Activated CD8-positive, alpha-beta memory T cell treated with anti-CD3 and anti-CD28 coated beads for 4 hours (primary cell): ENCODE measurements around the gene EHD1.
A peak's percentile ranks its signal among the peaks of the same experiment; 100 is the strongest.
"Not testable (repeated sequence)": the region's sequence is repeated elsewhere in the genome, so short reads cannot be mapped to it uniquely, and the experiment has no call there.

Source experiments
- DNase-seq, 2 donors: peaks; one replicate each; pipeline ENCODE4 v3.0.0-alpha.2; 2020; ENCODE audit warnings: low read depth in 2 of 2

EHD1 gene

GRCh38 chr11:64856382-64857227 is 21.8 kb downstream of the EHD1 start:
- no peak for DNase-seq

- DNase-seq, result no peak
Observed at GRCh38 chr11:64855596-64856304, 22.7 kb downstream of the EHD1 start.

DNA sequence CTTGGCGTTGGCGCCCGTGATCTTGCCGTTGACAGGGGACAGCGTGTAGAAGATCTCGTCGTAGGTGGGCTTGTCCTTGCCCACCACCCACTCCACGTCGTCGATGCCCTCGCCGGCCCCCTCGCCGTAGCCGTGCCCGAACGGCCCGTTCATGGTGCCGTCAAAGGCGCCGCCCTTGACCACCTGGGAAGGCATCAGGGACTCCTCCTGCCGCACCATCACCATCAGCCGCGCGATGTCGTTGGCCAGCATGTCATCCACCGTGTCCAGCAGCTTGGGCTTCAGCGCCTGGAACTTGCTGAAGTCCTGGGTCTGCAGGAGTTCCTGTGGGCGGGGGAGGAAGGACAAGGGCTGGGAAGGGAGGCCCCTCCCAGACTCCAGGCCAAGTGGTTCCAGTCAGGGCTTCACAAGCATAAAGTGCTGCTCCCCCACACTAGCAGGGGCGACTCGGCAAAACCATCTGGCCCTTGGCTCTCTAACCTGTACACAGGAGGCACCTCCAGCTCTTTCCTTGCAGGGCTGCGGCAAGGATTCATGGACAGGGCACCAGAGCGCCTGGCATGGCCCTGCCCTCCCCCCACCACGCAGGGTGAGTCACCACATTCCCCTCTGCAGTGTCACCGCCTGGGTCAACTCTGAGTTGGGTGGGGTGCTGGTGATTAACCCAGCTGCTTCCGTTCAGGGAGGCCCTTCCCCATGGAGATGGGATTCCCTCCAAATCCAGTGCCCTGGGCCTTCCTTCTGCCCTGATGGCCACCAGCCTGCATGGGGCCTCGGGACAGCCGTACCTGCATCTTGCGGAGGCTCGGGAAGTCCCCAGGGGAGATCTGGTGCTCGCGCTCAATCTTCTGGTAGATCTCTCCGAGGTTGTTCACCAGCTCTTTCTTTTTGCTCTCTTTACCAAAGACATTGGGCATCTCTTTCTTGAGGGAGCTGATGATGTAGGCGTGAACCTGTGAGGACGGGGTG is 23.6 kb downstream of the EHD1 start:
- no peak for DNase-seq

- no peak for DNase-seq
Observed at GRCh38 chr11:64854157-64854533, 24.3 kb downstream of the EHD1 start.

DNA sequence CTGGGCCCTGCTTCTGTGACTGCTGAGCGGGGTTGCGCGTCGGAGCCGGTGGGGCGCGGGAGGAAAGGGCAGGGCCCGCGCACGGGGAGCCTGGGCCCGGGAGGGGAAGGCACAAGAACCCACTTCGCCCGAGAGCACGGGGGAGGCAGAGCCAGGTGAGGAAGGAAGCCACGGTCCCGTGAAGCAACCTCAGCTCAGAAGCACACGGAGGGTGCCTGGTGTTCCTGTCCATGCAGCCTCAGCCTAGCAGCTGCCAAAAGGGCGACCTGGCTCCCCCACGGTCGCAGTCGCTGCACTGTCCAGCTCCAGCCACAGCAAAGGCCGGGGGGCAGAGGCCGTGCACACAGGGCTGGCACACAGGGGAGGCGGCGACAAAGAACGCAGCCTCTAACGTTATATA is 24.7 kb downstream of the EHD1 start:
- no peak for DNase-seq

GRCh38 chr11:64852804-64853509 is 25.5 kb downstream of the EHD1 start:
- DNase-seq, result no peak

DNA sequence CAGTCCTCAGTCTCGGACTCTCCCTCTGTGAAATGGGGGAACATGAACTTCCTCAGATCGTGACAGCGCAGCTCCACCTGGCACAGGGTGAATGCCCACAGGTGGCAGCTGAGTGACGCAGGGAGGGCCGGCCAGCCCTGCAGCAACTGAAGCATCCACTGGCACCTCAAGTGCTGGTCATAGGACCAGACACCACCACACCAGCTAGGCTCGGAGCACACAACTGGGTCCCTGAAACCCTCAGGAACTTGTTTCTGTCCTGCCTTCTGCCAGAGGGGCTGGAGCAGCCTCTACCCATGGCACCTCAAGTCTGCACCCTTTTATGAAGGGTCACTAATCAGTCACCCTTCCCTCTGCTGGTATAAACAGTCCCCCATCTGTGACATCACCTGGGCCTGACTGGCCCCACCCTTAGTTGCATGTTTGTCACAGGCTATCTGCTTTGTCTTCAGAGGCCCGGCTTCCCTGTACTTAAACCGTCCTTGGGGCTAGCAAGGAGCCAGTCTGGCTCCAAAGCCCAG is 26.5 kb downstream of the EHD1 start:
- no peak for DNase-seq

DNA sequence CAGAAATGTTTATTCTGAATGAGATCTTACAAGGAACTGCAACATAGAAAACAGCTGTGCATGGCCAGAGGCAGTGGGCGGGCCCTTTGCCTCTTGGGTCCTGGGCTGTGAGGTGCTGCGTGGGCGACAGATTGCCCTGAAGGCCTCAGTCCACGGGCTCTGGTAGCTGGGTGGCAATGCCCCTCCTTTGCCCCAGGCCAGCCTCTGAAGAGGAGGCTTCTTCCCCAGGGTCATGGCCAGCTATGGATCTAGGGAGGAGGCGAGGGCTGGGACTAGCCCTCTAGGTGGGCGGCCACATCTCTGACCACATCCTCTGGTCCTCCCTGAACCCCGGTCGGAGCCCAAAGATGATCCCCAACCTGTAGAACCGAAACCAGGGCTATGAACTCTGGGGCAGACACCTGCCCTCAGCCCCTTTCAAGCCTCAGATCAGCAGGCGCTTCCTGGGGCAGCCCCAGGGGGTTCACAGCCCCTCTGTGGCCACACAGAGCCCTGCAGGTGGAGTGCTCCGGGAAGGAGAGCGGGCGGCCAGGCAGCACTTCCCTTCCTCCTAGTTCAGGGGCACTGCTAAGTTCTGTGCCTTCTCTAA is 27.3 kb downstream of the EHD1 start:
- no peak for DNase-seq

- no peak for DNase-seq
Observed at GRCh38 chr11:64849598-64850356, 28.6 kb downstream of the EHD1 start.

DNA sequence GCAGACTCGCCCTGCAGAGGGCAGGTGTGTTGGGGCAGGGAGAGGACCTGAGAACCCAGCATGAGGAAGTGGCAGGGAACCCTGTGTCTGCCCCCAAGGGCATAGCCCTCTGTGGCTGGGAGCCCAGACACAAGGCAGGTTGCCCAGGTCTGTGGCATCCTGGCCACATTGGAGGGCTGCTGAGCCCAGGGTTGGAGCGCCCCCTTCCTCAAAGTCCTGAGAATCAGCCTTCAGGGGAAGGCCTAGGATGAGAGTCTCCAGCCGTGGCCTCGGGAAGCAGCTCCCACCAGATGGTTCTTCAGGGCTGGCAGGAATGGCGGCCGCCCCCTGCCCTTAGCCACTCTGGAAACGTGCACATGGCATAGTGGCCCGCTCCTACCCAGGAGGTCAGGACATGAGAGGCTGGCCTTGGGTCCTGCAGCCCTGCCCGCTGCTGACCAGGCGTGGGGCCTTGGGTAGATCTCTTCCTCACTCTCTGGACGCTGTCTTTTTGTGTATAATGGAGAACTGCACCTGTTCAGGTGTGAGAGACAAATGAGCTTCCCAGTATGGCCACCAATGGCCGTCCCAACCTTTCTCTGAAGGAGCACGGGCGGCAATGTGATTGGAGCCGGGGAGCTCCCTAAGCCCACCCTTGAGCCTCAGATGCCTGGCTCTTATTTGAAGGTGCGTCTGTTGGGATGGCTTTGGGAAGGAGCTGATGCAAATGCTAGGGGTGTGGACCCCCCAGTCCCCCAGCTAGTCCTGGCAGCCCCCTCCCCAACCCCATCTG is 29.4 kb downstream of the EHD1 start:
- DNase-seq, result no peak

- no peak for DNase-seq
Observed at GRCh38 chr11:64848214-64848825, 30.1 kb downstream of the EHD1 start.

DNA sequence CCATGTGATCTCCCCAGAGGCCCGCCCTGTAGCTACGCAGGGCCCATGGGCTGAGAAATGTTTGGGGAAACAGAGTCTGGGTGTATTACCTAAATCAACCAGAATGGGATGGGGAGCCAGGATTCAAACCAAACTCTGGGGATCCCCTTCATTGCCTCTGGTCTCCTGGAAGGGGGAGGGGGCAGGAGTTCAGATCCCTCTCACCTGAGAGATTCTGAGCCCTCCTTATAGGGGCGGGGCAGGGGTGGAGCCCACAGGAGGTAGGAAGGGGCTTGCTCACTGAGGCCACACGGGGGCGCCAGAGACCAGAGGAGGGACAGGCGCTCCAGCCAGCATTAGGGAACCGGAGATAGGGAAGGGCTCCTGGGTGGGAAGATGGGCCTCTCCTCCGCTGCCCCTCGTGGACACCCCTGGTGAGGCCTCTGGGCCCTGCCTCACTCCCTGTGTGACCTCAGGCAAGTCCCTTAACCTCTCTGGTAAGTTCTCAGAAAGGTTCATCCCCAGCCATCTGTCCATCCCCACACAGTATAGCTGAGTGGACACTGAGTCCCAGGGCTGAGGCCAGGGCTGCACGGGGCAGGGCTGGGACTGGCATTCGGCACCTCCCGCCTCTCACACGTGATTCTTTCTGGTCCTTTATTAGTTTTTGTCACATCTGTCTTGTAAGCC is 31.3 kb downstream of the EHD1 start:
- DNase-seq, result peak; percentile 81 to 84

DNA sequence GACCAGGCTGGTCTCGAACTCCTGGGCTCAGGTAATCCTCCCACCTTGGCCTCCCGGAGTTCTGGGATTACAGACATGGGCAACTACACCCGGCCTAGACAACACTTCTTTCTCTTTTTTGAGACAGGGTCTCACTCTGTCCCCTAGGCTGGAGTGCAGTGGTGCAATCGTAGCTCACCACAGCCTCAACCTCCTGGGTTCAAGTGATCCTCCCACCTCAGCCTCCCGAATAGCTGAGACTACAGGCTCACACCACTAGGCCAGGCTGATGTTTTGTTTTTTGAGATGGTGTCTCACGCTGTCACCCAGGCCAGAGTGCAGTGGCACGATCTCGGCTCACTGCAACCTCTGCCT is 32.7 kb downstream of the EHD1 start:
- not testable (repeated sequence) for DNase-seq

DNA sequence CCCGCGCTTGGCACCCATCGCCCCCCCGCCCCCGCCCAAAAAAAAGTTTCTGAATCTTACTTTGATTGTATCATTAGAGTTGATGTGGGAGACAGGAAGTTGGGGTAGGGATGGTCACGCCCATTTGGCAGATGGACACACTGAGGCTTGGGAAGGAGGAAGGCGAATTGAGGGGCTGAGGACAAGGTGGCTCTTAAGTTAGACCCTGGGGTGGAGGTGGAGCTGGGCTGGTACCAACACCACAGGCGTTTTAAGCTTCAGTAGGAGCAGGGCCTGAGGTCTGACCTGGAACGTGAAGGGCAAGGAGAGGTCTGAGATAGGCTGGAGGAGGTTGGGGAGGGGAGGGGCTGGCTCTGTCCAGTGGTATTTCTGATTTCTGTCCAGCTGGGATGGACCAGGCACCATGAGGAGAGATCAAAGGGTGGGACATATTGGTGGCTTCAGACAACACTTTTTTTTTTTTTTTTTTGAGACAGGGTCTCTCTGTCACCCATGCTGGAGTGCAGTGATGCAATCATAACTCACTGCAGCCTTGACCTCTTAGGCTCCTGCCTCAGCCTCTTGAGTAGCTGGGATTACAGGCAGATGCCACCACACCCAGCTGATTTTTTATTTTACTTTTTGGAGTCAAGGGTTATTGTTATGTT is 33.2 kb downstream of the EHD1 start:
- no peak for DNase-seq

DNA sequence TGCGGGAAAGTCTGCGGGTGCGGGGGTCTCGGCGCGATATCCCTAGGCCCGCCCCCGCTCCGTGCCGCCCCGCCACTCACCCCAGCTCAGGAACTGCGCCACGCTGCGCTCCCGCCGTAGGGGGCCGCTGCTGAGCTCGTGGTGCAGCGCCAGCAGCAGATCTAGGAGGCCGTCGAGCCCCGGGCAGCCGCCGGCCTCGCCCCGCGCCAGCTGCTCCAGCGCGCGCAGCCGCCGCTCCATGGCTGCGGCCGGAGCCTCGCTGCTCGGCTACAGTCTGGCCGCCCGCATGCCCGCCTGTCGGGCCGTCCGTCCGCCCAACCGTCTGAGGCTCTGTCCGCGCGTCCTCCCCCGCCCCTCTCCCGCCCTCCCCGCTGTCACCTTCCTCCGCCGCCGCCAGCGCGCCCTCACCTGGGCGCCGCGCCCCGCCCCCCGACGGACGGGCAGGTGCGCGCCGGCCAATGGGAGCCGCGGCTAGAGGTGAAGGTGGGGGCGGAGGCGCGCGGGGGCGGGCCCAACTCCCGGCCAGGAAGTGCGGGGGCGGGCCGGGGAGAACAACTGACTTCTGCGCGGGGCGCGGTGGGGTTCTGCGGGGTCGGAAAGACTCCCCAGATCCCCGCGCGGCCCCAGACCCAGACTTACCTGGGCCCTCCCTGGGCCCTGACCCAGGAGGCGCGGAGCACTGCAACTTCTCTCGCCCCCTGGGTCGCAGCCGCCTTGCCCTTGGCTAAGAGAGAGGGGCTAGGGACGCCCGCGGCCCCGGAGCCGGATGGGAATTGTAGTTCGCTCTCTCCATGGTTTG is 33.9 kb downstream of the EHD1 start, which contains the start of gene CDC42BPG:
TSS of gene CDC42BPG (minus strand) at position 324 of the 799 bp plus-strand sequence. CDS start at position 240, 84 bp downstream.
- DNase-seq, result peak in 1 of 2 donors; percentile 35

- DNase-seq, result no peak
Observed at GRCh38 chr11:64843686-64844329, 34.6 kb downstream of the EHD1 start.
